B cell (primary cell): ENCODE results near the gene RAP1A.
"Not testable (repeated sequence)": the region's sequence is repeated elsewhere in the genome, so short reads cannot be mapped to it uniquely, and the experiment has no call there.

Source experiments
- CTCF ChIP-seq: fragments of 200-600 bp; IDR thresholded peaks from one replicate; pipeline ENCODE4 v1.8.0; 2022; ENCODE audit warnings: antibody characterized with exemption, mild to moderate bottlenecking
- EZH2 ChIP-seq: IDR thresholded peaks from 2 replicates; pipeline ENCODE4 v1.6.1; 2012; ENCODE audit warnings: borderline replicate concordance, low read depth, mild to moderate bottlenecking, moderate library complexity, low read length; ENCODE audit not compliant: insufficient read depth, poor library complexity, severe bottlenecking

- TF ChIP-seq EZH2, CTCF: not testable (repeated sequence)
Observed at GRCh38 chr1:111680212-111680800, 60.7 kb downstream of the RAP1A start.
